H9 (cell line): Measurements from ENCODE around the gene NUMBL. TPM values are rescaled to one million over a fixed set of nuclear protein-coding genes. Genes with fewer than 3 reads are reported as not detected.

Experiments
- DNase-seq: peaks from one replicate; pipeline ENCODE4 v3.0.0-alpha.2; 2017
- H2AFZ ChIP-seq: one replicate; pipeline ENCODE4 v1.6.1; 2013; ENCODE audit warnings: mild to moderate bottlenecking, low read length, control low read depth, moderate library complexity
- H2AK5ac ChIP-seq: 2 replicates; pipeline ENCODE4 v1.6.1; 2013; ENCODE audit warnings: low read length, control low read depth, mixed read lengths; ENCODE audit not compliant: insufficient read length
- H2BK120ac ChIP-seq: one replicate; pipeline ENCODE4 v1.6.1; 2013; ENCODE audit warnings: low read depth, mild to moderate bottlenecking, low read length, control low read depth, inconsistent platforms; ENCODE audit not compliant: poor library complexity, severe bottlenecking
- H2BK12ac ChIP-seq: 2 replicates; pipeline ENCODE4 v1.6.1; 2013; ENCODE audit warnings: low read length, control low read depth, mixed read lengths, low read depth; ENCODE audit not compliant: insufficient read length
- H2BK15ac ChIP-seq: 2 replicates; pipeline ENCODE4 v1.6.1; 2013; ENCODE audit warnings: low read depth, low read length, control low read depth
- H2BK20ac ChIP-seq: one replicate; pipeline ENCODE4 v1.6.1; 2013; ENCODE audit warnings: low read depth, mild to moderate bottlenecking, low read length, control low read depth, inconsistent platforms; ENCODE audit not compliant: poor library complexity, severe bottlenecking
- H2BK5ac ChIP-seq: 2 replicates; pipeline ENCODE4 v1.6.1; 2013; ENCODE audit warnings: low read length, control low read depth, mixed read lengths; ENCODE audit not compliant: insufficient read length
- H3K14ac ChIP-seq: 2 replicates; pipeline ENCODE4 v1.6.1; 2013; ENCODE audit warnings: low read length, control low read depth; ENCODE audit not compliant: insufficient read depth
- H3K18ac ChIP-seq: 2 replicates; pipeline ENCODE4 v1.6.1; 2013; ENCODE audit warnings: low read depth, mild to moderate bottlenecking, mixed read lengths, low read length, control low read depth; ENCODE audit not compliant: insufficient read length
- H3K23ac ChIP-seq: 2 replicates; pipeline ENCODE4 v1.6.1; 2013; ENCODE audit warnings: low read length, control low read depth, mixed read lengths, low read depth; ENCODE audit not compliant: insufficient read length
- H3K23me2 ChIP-seq: 2 replicates; pipeline ENCODE4 v1.6.1; 2013; ENCODE audit warnings: low read depth, mild to moderate bottlenecking, mixed read lengths, low read length, control low read depth; ENCODE audit not compliant: insufficient read length, poor library complexity, severe bottlenecking
- H3K27ac ChIP-seq: 2 replicates; pipeline ENCODE4 v1.5.1; 2013; ENCODE audit warnings: low read length, control low read depth, mixed read lengths, low read depth; ENCODE audit not compliant: insufficient read length
- H3K27me3 ChIP-seq: 2 replicates; pipeline ENCODE4 v1.6.1; 2013; ENCODE audit warnings: low read length, control low read depth, inconsistent platforms; ENCODE audit not compliant: insufficient read depth
- H3K4ac ChIP-seq: 2 replicates; pipeline ENCODE4 v1.6.1; 2013; ENCODE audit warnings: low read depth, mild to moderate bottlenecking, control low read depth, inconsistent platforms, low read length, moderate library complexity
- H3K4me1 ChIP-seq: 2 replicates; pipeline ENCODE4 v1.6.1; 2013; ENCODE audit warnings: low read length, control low read depth, inconsistent platforms; ENCODE audit not compliant: insufficient read depth
- H3K4me2 ChIP-seq: 2 replicates; pipeline ENCODE4 v1.6.1; 2013; ENCODE audit warnings: low read length, control low read depth, mixed read lengths; ENCODE audit not compliant: insufficient read length, insufficient read depth
- H3K56ac ChIP-seq: 2 replicates; pipeline ENCODE4 v1.6.1; 2013; ENCODE audit warnings: low read depth, mild to moderate bottlenecking, mixed read lengths, low read length, control low read depth; ENCODE audit not compliant: insufficient read length
- H3K79me1 ChIP-seq: 2 replicates; pipeline ENCODE4 v1.6.1; 2013; ENCODE audit warnings: low read depth, mild to moderate bottlenecking, moderate library complexity, low read length, control low read depth, inconsistent platforms; ENCODE audit not compliant: insufficient read depth, poor library complexity, severe bottlenecking
- H3K79me2 ChIP-seq: 2 replicates; pipeline ENCODE4 v1.6.1; 2013; ENCODE audit warnings: low read length, control low read depth, inconsistent platforms; ENCODE audit not compliant: insufficient read depth
- H3K9ac ChIP-seq: 2 replicates; pipeline ENCODE4 v1.6.1; 2013; ENCODE audit warnings: low read length, control low read depth, mixed read lengths; ENCODE audit not compliant: insufficient read length; ENCODE audit errors: extremely low read depth
- H3K9me3 ChIP-seq: one replicate; pipeline ENCODE4 v1.6.1; 2013; ENCODE audit warnings: low read depth, low read length, inconsistent platforms; ENCODE audit not compliant: control insufficient read depth
- H3T11ph ChIP-seq: one replicate; pipeline ENCODE4 v1.6.1; 2013; ENCODE audit warnings: mild to moderate bottlenecking, low read length, control low read depth, inconsistent platforms
- H4K20me1 ChIP-seq: one replicate; pipeline ENCODE4 v1.6.1; 2013; ENCODE audit not compliant: control insufficient read depth, insufficient read length, insufficient read depth
- H4K5ac ChIP-seq: 2 replicates; pipeline ENCODE4 v1.6.1; 2013; ENCODE audit warnings: low read depth, mild to moderate bottlenecking, mixed read lengths, low read length, control low read depth; ENCODE audit not compliant: insufficient read length
- H4K8ac ChIP-seq: replicated peaks from 2 replicates; pipeline ENCODE4 v1.6.1; 2013; ENCODE audit warnings: low read length, control low read depth, mixed read lengths, low read depth; ENCODE audit not compliant: insufficient read length
- H4K91ac ChIP-seq: 2 replicates; pipeline ENCODE4 v1.6.1; 2013; ENCODE audit warnings: low read depth, mild to moderate bottlenecking, moderate library complexity, mixed read lengths, low read length, control low read depth; ENCODE audit not compliant: insufficient read length
- H3K27ac Mint-ChIP-seq, 3 experiments: 2 replicates in 2 of 3; 3 replicates in 1 of 3; pipeline ENCODE4 v1.8.0; 2020 to 2021; ENCODE audit warnings: mixed read lengths in 3 of 3, mild to moderate bottlenecking in 1 of 3, moderate library complexity in 1 of 3
- H3K27me3 Mint-ChIP-seq: 2 replicates; pipeline ENCODE4 v1.8.0; 2021; ENCODE audit warnings: low read depth, mild to moderate bottlenecking, moderate library complexity, mixed read lengths
- H3K36me3 Mint-ChIP-seq, 3 experiments: 2 replicates in 2 of 3; 3 replicates in 1 of 3; pipeline ENCODE4 v1.8.0; 2020 to 2021; ENCODE audit warnings: low read depth in 3 of 3, mixed read lengths in 3 of 3; ENCODE audit not compliant: insufficient read depth in 1 of 3
- H3K4me1 Mint-ChIP-seq, 2 experiments: 2 replicates each; pipeline ENCODE4 v1.8.0; 2020; ENCODE audit warnings: mixed read lengths in 2 of 2
- H3K4me3 Mint-ChIP-seq, 2 experiments: 2 replicates in 1 of 2; 3 replicates in 1 of 2; pipeline ENCODE4 v1.8.0; 2020 to 2021; ENCODE audit warnings: mild to moderate bottlenecking in 2 of 2, mixed read lengths in 2 of 2, moderate library complexity in 1 of 2
- H3K9me3 Mint-ChIP-seq, 2 experiments: 2 replicates in 1 of 2; 3 replicates in 1 of 2; pipeline ENCODE4 v1.8.0; 2020; ENCODE audit warnings: mild to moderate bottlenecking in 2 of 2, mixed read lengths in 2 of 2, moderate library complexity in 1 of 2
- WGBS: extraction: QIAGEN DNeasy Blood & Tissue Kit; methylation state at CpG from one replicate; pipeline ENCODE4 v1.1.7; 2013; ENCODE audit warnings: missing lambda C conversion rate, low lambda C conversion rate, mixed read lengths; ENCODE audit not compliant: insufficient read length; ENCODE audit errors: extremely low coverage; 5-methylcytosine and 5-hydroxymethylcytosine counted together
- total RNA-seq: library from RNA; stranded (reverse); gene quantifications from 2 replicates; pipeline ENCODE4 v1.2.1, GENCODE V29; 2021
- TF ChIP-seq, protein P1 (sequence below): fragments of 200-600 bp; sonication (generic); conservative IDR thresholded peaks from 3 replicates; pipeline ENCODE4 v1.8.0; 2021; ENCODE audit warnings: antibody characterized with exemption, mild to moderate bottlenecking

The NUMBL gene
- total RNA-seq, 1 experiment from 2014 or later: 34.5 TPM

DNA sequence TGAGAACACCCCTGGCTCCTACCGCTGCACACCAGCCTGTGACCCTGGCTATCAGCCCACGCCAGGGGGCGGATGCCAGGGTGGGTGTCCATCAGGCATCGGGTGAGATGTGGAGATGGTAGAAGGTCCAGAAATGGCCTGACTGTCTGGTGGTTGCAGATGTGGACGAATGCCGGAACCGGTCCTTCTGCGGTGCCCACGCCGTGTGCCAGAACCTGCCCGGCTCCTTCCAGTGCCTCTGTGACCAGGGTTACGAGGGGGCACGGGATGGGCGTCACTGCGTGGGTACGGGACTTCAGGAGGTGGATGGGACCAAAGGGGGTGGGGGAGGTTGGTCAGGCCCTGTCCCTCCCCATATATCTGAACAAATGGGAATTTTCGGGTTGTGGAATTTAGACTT, 73.5 kb downstream of the NUMBL start:
- Histone ChIP-seq H3K27me3 (peaks cover 4% of the 10 kb centered on the region; the same call in 1 of the 2 replicates), H2BK5ac (no peak overlapping the region), H3K23ac (no peak overlapping the region), H2AK5ac (no peak overlapping the region), H3K18ac (no peak overlapping the region), H3K4me2 (no peak overlapping the region), H3K14ac (no peak overlapping the region), H2BK12ac (no peak overlapping the region), H4K91ac (no peak overlapping the region), H2BK15ac (no peak overlapping the region), H3K9ac (no peak overlapping the region), H3K56ac (no peak overlapping the region), H2AFZ (no peak overlapping the region), H2BK120ac (no peak overlapping the region), H3K9me3 (no peaks in the 10 kb centered on the region), H3K79me2 (no peaks in the 10 kb centered on the region), H3K79me1 (no peaks in the 10 kb centered on the region), H4K20me1 (peaks cover 4% of the 10 kb centered on the region), H3K27ac (no peak overlapping the region), H2BK20ac (no peak overlapping the region), H4K5ac (no peak overlapping the region), H3T11ph (no peak overlapping the region), H3K23me2 (peaks cover 13% of the 10 kb centered on the region), H3K4me1 (no peaks in the 10 kb centered on the region), H4K8ac (no peak overlapping the region), H3K4ac (no peak overlapping the region)
- DNase-seq: no peak
- Mint-ChIP-seq H3K36me3 (peaks cover 24 to 60% (median 47%) of the 10 kb centered on the region in 3 experiments; a peak in 6 of 7 replicates), H3K4me3 (no peak overlapping the region), H3K27me3 (peaks cover 10% of the 10 kb centered on the region), H3K9me3 (no peaks in the 10 kb centered on the region; a peak in 1 of 5 replicates), H3K4me1 (peaks cover 5 to 16% of the 10 kb centered on the region in 2 experiments), H3K27ac (no peak overlapping the region)
- TF ChIP-seq, protein P1, sequence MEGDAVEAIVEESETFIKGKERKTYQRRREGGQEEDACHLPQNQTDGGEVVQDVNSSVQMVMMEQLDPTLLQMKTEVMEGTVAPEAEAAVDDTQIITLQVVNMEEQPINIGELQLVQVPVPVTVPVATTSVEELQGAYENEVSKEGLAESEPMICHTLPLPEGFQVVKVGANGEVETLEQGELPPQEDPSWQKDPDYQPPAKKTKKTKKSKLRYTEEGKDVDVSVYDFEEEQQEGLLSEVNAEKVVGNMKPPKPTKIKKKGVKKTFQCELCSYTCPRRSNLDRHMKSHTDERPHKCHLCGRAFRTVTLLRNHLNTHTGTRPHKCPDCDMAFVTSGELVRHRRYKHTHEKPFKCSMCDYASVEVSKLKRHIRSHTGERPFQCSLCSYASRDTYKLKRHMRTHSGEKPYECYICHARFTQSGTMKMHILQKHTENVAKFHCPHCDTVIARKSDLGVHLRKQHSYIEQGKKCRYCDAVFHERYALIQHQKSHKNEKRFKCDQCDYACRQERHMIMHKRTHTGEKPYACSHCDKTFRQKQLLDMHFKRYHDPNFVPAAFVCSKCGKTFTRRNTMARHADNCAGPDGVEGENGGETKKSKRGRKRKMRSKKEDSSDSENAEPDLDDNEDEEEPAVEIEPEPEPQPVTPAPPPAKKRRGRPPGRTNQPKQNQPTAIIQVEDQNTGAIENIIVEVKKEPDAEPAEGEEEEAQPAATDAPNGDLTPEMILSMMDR: no peak
- WGBS: no CpG with 5 or more reads among the region's 17 CpGs
